Stimulated activated naive CD8-positive, alpha-beta T cell treated with anti-CD3 and anti-CD28 coated beads, Interleukin-15, amount 100 ng/mL, for 72 hours (primary cell): Measurements from ENCODE around the gene GTF2E1.

ENCODE experiments used
- ATAC-seq: fragments of 150-1000 bp; cut with Tn5 transposase; 2 replicates; pipeline ENCODE4 v1.10.0; 2021; ENCODE audit warnings: mild to moderate bottlenecking, moderate library complexity
- DNase-seq, 2 donors: peaks; one replicate each; pipeline ENCODE4 v3.0.0; 2021 to 2022
- H3K27ac Mint-ChIP-seq, 2 donors: one replicate each; pipeline ENCODE4 v1.8.0; 2022; ENCODE audit warnings: mild to moderate bottlenecking in 2 of 2, mixed read lengths in 2 of 2, moderate library complexity in 2 of 2
- H3K27me3 Mint-ChIP-seq: one replicate; pipeline ENCODE4 v1.8.0; 2022; ENCODE audit warnings: mixed read lengths
- H3K4me1 Mint-ChIP-seq: one replicate; pipeline ENCODE4 v1.8.0; 2022; ENCODE audit warnings: mild to moderate bottlenecking, mixed read lengths
- H3K4me3 Mint-ChIP-seq, 2 donors: one replicate each; pipeline ENCODE4 v1.8.0; 2022; ENCODE audit warnings: mild to moderate bottlenecking in 2 of 2, mixed read lengths in 2 of 2, moderate library complexity in 1 of 2
- H3K9me3 Mint-ChIP-seq, 2 donors: one replicate each; pipeline ENCODE4 v1.8.0; 2022; ENCODE audit warnings: mixed read lengths in 2 of 2

The GTF2E1 gene

GRCh38 chr3:120816728-120817127, 74.2 kb downstream of the GTF2E1 start:
- Mint-ChIP-seq H3K27me3 (peaks cover 32% of the 10 kb centered on the region), H3K4me1 (no peaks in the 10 kb centered on the region), H3K27ac (no peak overlapping the region), H3K4me3 (no peak overlapping the region), H3K9me3 (no peaks in the 10 kb centered on the region)
- no peak for DNase-seq
- ATAC-seq = no peak

DNA sequence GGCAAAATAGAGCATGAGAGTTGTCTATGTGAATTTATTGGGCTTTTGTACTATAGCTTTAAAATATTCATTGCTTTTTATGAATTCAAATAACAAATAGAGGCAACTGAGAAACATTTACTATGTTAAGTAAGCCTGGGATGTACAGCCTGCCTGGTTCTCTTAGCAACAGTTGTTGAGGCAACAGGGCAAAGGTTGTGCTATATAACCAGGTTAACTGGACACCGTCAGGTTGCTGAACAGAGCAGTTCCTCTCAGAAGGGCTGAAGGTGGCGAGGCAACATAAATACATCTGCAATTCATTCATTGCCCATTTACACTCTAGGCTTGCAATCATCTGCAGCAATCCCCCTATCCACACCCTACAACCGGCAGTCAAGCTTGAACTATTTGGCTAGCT, 78.2 kb downstream of the GTF2E1 start:
- ATAC-seq = no peak
- DNase-seq = no peak
- Mint-ChIP-seq H3K4me1 (no peaks in the 10 kb centered on the region), H3K27ac (no peak overlapping the region), H3K4me3 (no peak overlapping the region), H3K27me3 (peaks cover 21% of the 10 kb centered on the region), H3K9me3 (no peaks in the 10 kb centered on the region)

GRCh38 chr3:120821426-120821825, 78.9 kb downstream of the GTF2E1 start:
- ATAC-seq (no peak), DNase-seq (no peak)
- Mint-ChIP-seq H3K27me3 (peaks cover 21% of the 10 kb centered on the region), H3K4me1 (no peaks in the 10 kb centered on the region), H3K9me3 (no peaks in the 10 kb centered on the region), H3K4me3 (no peak overlapping the region), H3K27ac (no peak overlapping the region)

GRCh38 chr3:120823156-120823555, 80.6 kb downstream of the GTF2E1 start:
- Mint-ChIP-seq H3K4me3 (no peak overlapping the region), H3K9me3 (no peaks in the 10 kb centered on the region), H3K4me1 (no peaks in the 10 kb centered on the region), H3K27ac (no peak overlapping the region), H3K27me3 (peaks cover 20% of the 10 kb centered on the region)
- no peak for ATAC-seq
- DNase-seq = no peak

- H3K27ac Mint-ChIP-seq = no peak overlapping the region
- DNase-seq (no peak), ATAC-seq (no peak)
- H3K4me3 Mint-ChIP-seq = no peak overlapping the region
- peaks cover 11% of the 10 kb centered on the region for H3K27me3 Mint-ChIP-seq
- H3K4me1 Mint-ChIP-seq = no peaks in the 10 kb centered on the region
- H3K9me3 Mint-ChIP-seq = no peaks in the 10 kb centered on the region
Measured at GRCh38 chr3:120824613-120825012, 82.1 kb downstream of the GTF2E1 start.

DNA sequence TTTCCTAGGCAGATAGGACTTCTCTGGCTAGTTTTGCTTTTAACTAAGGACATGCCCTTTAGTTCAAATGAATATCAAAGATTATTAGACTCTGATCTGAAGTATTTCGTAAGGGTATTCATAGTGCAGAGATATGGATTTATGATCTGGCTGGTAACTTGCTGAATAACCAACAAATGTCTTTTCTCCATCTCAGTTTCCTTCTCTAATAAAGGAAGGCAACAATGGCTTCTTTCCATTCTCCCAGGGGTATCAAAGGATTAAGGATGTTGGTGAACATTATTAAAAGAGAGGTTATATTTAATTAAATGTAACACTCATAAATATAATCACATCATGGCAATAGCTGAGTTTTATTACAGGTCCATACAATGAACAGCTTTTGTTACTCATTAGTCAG, 86.3 kb downstream of the GTF2E1 start:
- Mint-ChIP-seq H3K4me1 (no peaks in the 10 kb centered on the region), H3K27ac (no peak overlapping the region), H3K9me3 (no peaks in the 10 kb centered on the region), H3K4me3 (no peak overlapping the region), H3K27me3 (peaks cover 22% of the 10 kb centered on the region)
- ATAC-seq = no peak
- DNase-seq = no peak

DNA sequence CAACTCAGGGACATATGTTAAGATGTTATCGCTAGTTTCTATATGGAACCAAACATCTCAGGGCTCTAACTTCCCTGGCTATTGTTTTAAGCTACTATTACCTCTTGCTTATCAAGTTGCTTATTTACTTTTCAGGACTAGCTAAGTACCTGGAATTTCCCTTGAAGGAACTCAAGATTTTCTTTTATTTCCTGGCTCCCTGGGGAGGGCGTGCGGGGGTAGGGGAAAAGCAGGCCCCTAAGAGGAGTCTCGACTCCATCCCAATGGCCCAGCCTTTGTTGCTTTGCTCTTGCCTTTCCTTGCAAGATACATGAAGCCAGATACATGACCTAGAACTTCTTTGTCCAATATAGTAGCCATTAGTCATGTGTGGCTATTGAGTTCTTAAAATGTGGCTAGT, 88.5 kb downstream of the GTF2E1 start:
- ATAC-seq = no peak
- H3K9me3 Mint-ChIP-seq = no peaks in the 10 kb centered on the region
- H3K27me3 Mint-ChIP-seq = peaks cover 17% of the 10 kb centered on the region
- no peak overlapping the region for H3K27ac Mint-ChIP-seq
- H3K4me1 Mint-ChIP-seq = no peaks in the 10 kb centered on the region
- DNase-seq = no peak
- H3K4me3 Mint-ChIP-seq = no peak overlapping the region
